Body of pancreas (tissue), 4 donors: ENCODE measurements around the gene DND1. TPM values are rescaled to one million over a fixed set of nuclear protein-coding genes. Genes with fewer than 3 reads are reported as not detected.

Experiments used
- ATAC-seq: fragments of 150-250 bp; one replicate; pipeline ENCODE4 v1.9.1; 2016
- DNase-seq, 4 donors: peaks; one replicate each; pipeline ENCODE4 v3.0.0-alpha.2; 2019
- H3K27ac ChIP-seq, 4 donors: fragments of 200-600 bp; sonication (generic); 1 replicate in 3 of 4; 2 replicates in 1 of 4; pipeline versions ENCODE4 v1.5.1 to v1.6.1; 2016 to 2019; ENCODE audit warnings: mild to moderate bottlenecking in 1 of 4, mixed read lengths in 1 of 4, moderate library complexity in 1 of 4
- H3K27me3 ChIP-seq, 2 donors: fragments of 200-600 bp; sonication (generic); one replicate each; pipeline ENCODE4 v1.6.0; 2016; ENCODE audit warnings: mild to moderate bottlenecking in 1 of 2
- H3K36me3 ChIP-seq, 2 donors: fragments of 200-600 bp; sonication (generic); replicated peaks in 1 of 2; 2 replicates each; pipeline ENCODE4 v1.5.1; 2016; ENCODE audit warnings: low read depth in 2 of 2; ENCODE audit not compliant: insufficient read depth in 1 of 2
- H3K4me1 ChIP-seq: fragments of 200-600 bp; sonication (generic); one replicate; pipeline ENCODE4 v1.6.0; 2016
- H3K4me3 ChIP-seq, 2 donors: fragments of 200-600 bp; sonication (generic); 1 replicate in 1 of 2; 2 replicates in 1 of 2; pipeline ENCODE4 v1.5.1; 2016 to 2019
- H3K9me3 ChIP-seq, 3 donors: fragments of 200-600 bp; sonication (generic); 1 replicate in 2 of 3; 2 replicates in 1 of 3; pipeline ENCODE4 v1.5.1; 2016
- CTCF ChIP-seq, 7 experiments: fragments of 450-650 bp in 4 of 7; fragments of 200-600 bp in 3 of 7; sonication (generic) in 3 of 7; IDR thresholded peaks; one replicate each; pipeline ENCODE4 v1.5.1; 2016 to 2019; ENCODE audit warnings: antibody characterized with exemption in 7 of 7
- POLR2A ChIP-seq, 3 donors: fragments of 450-650 bp; IDR thresholded peaks; one replicate each; pipeline ENCODE4 v1.6.1; 2016; ENCODE audit warnings: antibody characterized with exemption in 3 of 3, mild to moderate bottlenecking in 2 of 3
- WGBS, 2 donors: methylation state at CpG; one replicate each; pipeline ENCODE4 v1.1.5; 2017; 5-methylcytosine and 5-hydroxymethylcytosine counted together
- intact Hi-C: fragments of 100-400 bp; cut with DNase I; formaldehyde crosslinking; loops from one replicate; pipeline ENCODE4 v1.15.1; 2023
- total RNA-seq, 2 donors: library from RNA; depleted of rRNA; stranded (reverse); fragments of >200 nt; gene quantifications; one replicate each; pipeline ENCODE4 v1.1.0, GENCODE V29; 2016

Gene DND1
- total RNA-seq, 2 donors from 2014 or later: 1.8 to 2.6 TPM

- WGBS, 2 donors: 98 to 100% methylated on average over 7 of the region's 7 CpGs
- Histone ChIP-seq H3K27ac (no peak overlapping the region), H3K36me3 (peaks cover 0 to 31% of the 10 kb centered on the region in 2 donors), H3K4me1 (no peaks in the 10 kb centered on the region), H3K4me3 (no peak overlapping the region), H3K27me3 (no peaks in the 10 kb centered on the region), H3K9me3 (no peaks in the 10 kb centered on the region)
- intact Hi-C loops: no loop called here
- no peak for ATAC-seq
- TF ChIP-seq CTCF (IDR thresholded peaks at IDR 0.05) (no peak), POLR2A (IDR thresholded peaks at IDR 0.05) (no peak)
- DNase-seq: no peak
Measured at GRCh38 chr5:140678993-140679392, 5.6 kb upstream of the DND1 start.

- no peak overlapping the region for H3K27ac ChIP-seq
- WGBS, 2 donors: 94 to 97% methylated on average over 2 to 3 of the region's 3 CpGs
- no peaks in the 10 kb centered on the region for H3K4me1 ChIP-seq
- no peak for ATAC-seq
- intact Hi-C loops: no loop called here
- peaks cover 0 to 31% of the 10 kb centered on the region in 2 donors for H3K36me3 ChIP-seq
- no peak overlapping the region for H3K4me3 ChIP-seq
- H3K27me3 ChIP-seq: no peaks in the 10 kb centered on the region
- H3K9me3 ChIP-seq: no peaks in the 10 kb centered on the region
- no peak for TF ChIP-seq POLR2A (IDR thresholded peaks at IDR 0.05)
- TF ChIP-seq CTCF (IDR thresholded peaks at IDR 0.05): no peak
- no peak for DNase-seq
Measured at GRCh38 chr5:140677947-140678346, 4.6 kb upstream of the DND1 start.

GRCh38 chr5:140674629-140675028, 1.3 kb upstream of the DND1 start:
- no peaks in the 10 kb centered on the region for H3K4me1 ChIP-seq
- H3K27me3 ChIP-seq: no peaks in the 10 kb centered on the region
- DNase-seq (no peak), ATAC-seq (no peak)
- 92 to 94% methylated on average over 4 of the region's 4 CpGs for WGBS, 2 donors
- no peaks in the 10 kb centered on the region for H3K9me3 ChIP-seq
- intact Hi-C loops: no loop called here
- H3K27ac ChIP-seq: no peak overlapping the region
- TF ChIP-seq CTCF (IDR thresholded peaks at IDR 0.05): no peak
- TF ChIP-seq POLR2A (IDR thresholded peaks at IDR 0.05): no peak
- H3K4me3 ChIP-seq: no peak overlapping the region
- H3K36me3 ChIP-seq: peaks cover 0 to 29% of the 10 kb centered on the region in 2 donors

DNA sequence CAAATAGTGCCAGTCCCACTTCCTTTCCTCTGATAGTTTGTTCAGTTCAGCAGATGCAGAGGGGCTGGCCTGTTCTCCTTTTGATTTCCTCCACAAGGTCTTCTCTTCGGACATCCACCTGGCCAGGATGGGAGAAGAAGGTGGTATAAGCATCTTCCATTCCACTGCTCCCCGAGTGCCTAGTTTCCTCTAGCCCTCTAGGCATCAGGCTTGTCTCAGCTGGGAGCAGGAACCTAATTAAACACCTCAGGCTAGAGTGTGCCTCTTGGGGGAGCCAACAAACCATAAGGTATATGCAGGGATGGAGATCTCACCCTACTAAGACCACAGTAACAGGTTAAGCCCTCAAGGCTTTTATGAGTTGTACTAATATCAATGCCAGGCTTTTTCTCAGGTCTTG, 835 bp upstream of the DND1 start:
- TF ChIP-seq POLR2A (IDR thresholded peaks at IDR 0.05) (no peak), CTCF (IDR thresholded peaks at IDR 0.05) (no peak)
- DNase-seq (no peak), ATAC-seq (no peak)
- Histone ChIP-seq H3K27me3 (no peaks in the 10 kb centered on the region), H3K4me3 (no peak overlapping the region), H3K27ac (no peak overlapping the region), H3K9me3 (no peaks in the 10 kb centered on the region), H3K4me1 (no peaks in the 10 kb centered on the region), H3K36me3 (peaks cover 0 to 30% of the 10 kb centered on the region in 2 donors)
- intact Hi-C loops: no loop called here
- 84 to 85% methylated on average over 2 of the region's 2 CpGs for WGBS, 2 donors

GRCh38 chr5:140672455-140673186, 755 bp downstream of the DND1 start:
- H3K27ac ChIP-seq: no peak overlapping the region
- ATAC-seq (peak; percentile 17), DNase-seq (peak; percentile 22 to 64 (median 36))
- WGBS, 2 donors: 70 to 80% methylated on average over 15 to 55 of the region's 70 CpGs
- no peak overlapping the region for H3K4me3 ChIP-seq
- intact Hi-C loops: no loop called here
- no peaks in the 10 kb centered on the region for H3K4me1 ChIP-seq
- H3K27me3 ChIP-seq: no peaks in the 10 kb centered on the region
- peaks cover 0 to 36% of the 10 kb centered on the region in 2 donors for H3K36me3 ChIP-seq
- no peak for TF ChIP-seq CTCF (IDR thresholded peaks at IDR 0.05)
- no peak for TF ChIP-seq POLR2A (IDR thresholded peaks at IDR 0.05)
- no peaks in the 10 kb centered on the region for H3K9me3 ChIP-seq
